HG03175 (cell line): Measurements from ENCODE around the gene IL25.

Experiments used
- ATAC-seq: cut with Tn5 transposase; IDR thresholded peaks from one replicate; pipeline ENCODE4 v1.9.1; 2021; ENCODE audit warnings: mild to moderate bottlenecking, moderate library complexity; ENCODE audit not compliant: unreplicated experiment

The IL25 gene

GRCh38 chr14:23352506-23353432 is 19.8 kb upstream of the IL25 start, which contains the start of gene SLC22A17:
Gene SLC22A17, minus strand, starts transcription at chr14:23352887.
- no peak for ATAC-seq

- no peak for ATAC-seq
Measured at GRCh38 chr14:23353433-23353780, 19.2 kb upstream of the IL25 start.

- ATAC-seq = no peak
Measured at GRCh38 chr14:23354990-23355389, 17.6 kb upstream of the IL25 start.

- no peak for ATAC-seq
Measured at GRCh38 chr14:23355871-23356435, 16.7 kb upstream of the IL25 start.

GRCh38 chr14:23356662-23357061 is 15.9 kb upstream of the IL25 start:
- no peak for ATAC-seq

GRCh38 chr14:23357261-23357660 is 15.3 kb upstream of the IL25 start:
- ATAC-seq = no peak

GRCh38 chr14:23358042-23358441 is 14.6 kb upstream of the IL25 start:
- no peak for ATAC-seq

- ATAC-seq = no peak
Measured at GRCh38 chr14:23358553-23359166, 13.9 kb upstream of the IL25 start.

GRCh38 chr14:23359167-23359626 is 13.4 kb upstream of the IL25 start:
- no peak for ATAC-seq

GRCh38 chr14:23359722-23360447 is 12.7 kb upstream of the IL25 start:
- no peak for ATAC-seq

- no peak for ATAC-seq
Measured at GRCh38 chr14:23360496-23360895, 12.1 kb upstream of the IL25 start.

- ATAC-seq = no peak
Measured at GRCh38 chr14:23361320-23361719, 11.3 kb upstream of the IL25 start.

GRCh38 chr14:23361763-23362162 is 10.8 kb upstream of the IL25 start:
- ATAC-seq = no peak

- ATAC-seq = no peak
Measured at GRCh38 chr14:23362200-23362599, 10.4 kb upstream of the IL25 start.

- ATAC-seq = no peak
Measured at GRCh38 chr14:23364164-23365035, 8.2 kb upstream of the IL25 start.

- no peak for ATAC-seq
Measured at GRCh38 chr14:23365036-23365731, 7.4 kb upstream of the IL25 start, which contains the start of gene EFS. Gene EFS, minus strand, starts transcription at chr14:23365172. Its CDS starts 147 bp downstream, at chr14:23365025.

- ATAC-seq = no peak
Measured at GRCh38 chr14:23365732-23366425, 6.7 kb upstream of the IL25 start.

GRCh38 chr14:23366426-23366921 is 6.1 kb upstream of the IL25 start:
- ATAC-seq = no peak

- no peak for ATAC-seq
Measured at GRCh38 chr14:23370221-23370620, 2.4 kb upstream of the IL25 start.
